Globus pallidus (tissue), 1 donor: Measurements from ENCODE around the gene C19orf25.

Experiments
- DNase-seq: peaks from one replicate; pipeline ENCODE4 v3.0.0-alpha.2; 2015; ENCODE audit warnings: low spot score

C19orf25 gene

DNA sequence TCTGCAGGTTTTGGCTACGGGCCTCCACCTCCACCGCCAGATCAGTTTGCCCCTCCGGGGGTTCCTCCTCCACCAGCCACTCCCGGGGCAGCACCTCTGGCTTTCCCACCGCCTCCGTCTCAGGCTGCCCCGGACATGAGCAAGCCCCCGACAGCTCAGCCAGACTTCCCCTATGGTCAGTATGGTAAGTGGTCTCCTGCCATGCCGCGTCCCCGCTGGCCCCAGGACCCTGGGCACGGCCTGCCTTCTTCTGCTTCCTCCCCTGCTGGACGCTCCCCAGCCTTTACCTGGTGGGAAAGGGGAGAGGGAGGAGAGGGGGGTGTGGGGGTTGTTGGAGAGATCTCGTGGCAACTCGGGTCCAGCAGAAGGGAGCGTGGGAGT lies 46.5 kb downstream of the C19orf25 start:
- no peak for DNase-seq

DNA sequence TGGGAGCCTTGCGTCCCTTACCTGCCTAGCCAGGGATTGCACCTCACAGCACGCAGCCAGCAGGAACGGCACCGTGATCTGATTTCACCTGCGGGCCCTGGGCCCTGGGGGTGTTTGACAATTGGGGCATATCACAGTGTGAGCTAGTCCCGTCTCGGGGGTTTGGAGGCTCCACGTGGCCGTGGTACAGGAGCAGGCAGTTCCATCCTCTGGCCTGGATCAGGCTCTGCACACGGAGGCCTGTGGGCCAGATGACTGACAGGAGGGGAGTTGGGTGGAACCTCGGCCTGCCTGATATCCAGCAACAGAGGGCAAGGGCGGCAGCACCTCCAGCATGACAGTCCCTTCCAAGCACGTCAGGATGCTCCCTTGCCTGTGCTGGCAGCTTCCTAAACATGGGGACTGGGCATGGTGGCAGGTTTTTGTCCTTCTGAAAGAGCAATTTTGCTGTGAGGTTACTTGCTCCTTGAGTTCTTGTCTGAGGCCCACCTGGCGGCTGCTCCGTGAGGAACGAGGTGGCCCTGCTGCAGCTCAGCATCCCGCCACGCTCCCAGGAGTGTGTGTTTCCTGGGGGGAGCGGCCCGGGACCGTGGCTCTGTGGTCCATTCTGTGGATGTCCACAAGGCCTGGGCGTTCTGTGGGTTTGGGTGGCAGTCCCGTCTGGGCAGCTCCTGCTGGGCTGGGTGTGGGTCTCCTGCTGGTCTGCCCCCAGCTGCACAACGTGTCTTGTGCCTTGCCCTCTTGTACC lies 47.1 kb downstream of the C19orf25 start:
- no peak for DNase-seq

DNA sequence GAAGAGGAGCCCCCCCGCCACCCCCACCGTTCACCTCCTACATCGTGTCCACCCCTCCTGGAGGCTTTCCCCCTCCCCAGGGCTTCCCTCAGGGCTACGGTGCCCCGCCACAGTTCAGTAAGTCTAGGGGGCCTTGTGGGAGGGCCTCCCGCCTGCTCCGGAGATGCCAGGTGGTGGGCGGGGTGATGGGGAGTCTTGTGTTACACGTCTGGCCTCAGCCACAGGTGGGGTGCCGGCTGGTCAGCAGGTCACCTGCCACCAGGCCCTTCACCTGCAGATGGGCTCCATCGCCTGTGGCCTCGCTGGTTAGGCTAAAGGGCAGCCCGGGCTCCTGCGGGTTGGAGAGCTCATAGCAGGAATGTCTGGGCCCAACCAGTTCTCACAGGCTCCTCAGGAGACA lies 48.8 kb downstream of the C19orf25 start:
- DNase-seq, result no peak

- DNase-seq, result no peak
Measured at GRCh38 chr19:1429750-1430149, 49.3 kb downstream of the C19orf25 start.

- no peak for DNase-seq
Measured at GRCh38 chr19:1428738-1429391, 50.1 kb downstream of the C19orf25 start.

GRCh38 chr19:1427221-1427920 lies 51.6 kb downstream of the C19orf25 start:
- no peak for DNase-seq

GRCh38 chr19:1426736-1427135 lies 52.3 kb downstream of the C19orf25 start:
- DNase-seq, result no peak

DNA sequence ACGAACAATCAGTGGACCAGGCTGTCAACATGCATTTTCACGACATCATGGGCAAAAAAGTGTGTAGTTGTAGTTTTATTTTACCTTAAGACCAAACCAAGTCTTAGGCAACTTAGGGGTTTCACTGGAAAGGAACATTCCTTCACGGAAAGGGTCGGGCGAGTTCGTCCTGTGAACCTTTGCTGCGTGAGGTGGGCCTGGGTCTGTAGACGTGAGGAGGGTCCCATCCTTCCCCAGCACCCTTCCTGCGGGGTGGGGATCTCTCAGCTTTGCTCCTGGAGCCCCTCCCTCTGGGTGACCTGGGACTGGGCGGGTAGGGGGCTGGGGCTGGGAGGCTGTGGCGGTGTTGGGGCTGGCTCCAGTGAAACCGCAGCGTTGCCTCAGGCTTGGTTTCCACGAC lies 53.1 kb downstream of the C19orf25 start:
- DNase-seq, result no peak

GRCh38 chr19:1425102-1425837 lies 53.7 kb downstream of the C19orf25 start:
- no peak for DNase-seq

- no peak for DNase-seq
Measured at GRCh38 chr19:1424192-1424955, 54.6 kb downstream of the C19orf25 start.

- no peak for DNase-seq
Measured at GRCh38 chr19:1423436-1424191, 55.4 kb downstream of the C19orf25 start.
